Breast epithelium (tissue), 4 donors: ENCODE data around the gene LRCOL1. TPM values are rescaled to one million over a fixed set of nuclear protein-coding genes. Genes with fewer than 3 reads are reported as not detected.

Experiments
- DNase-seq, 2 donors: peaks; one replicate each; pipeline ENCODE4 v3.0.0-alpha.2; 2019; ENCODE audit warnings: low spot score in 2 of 2
- H3K27ac ChIP-seq, 2 donors: fragments of 200-600 bp; sonication (generic) in 1 of 2; one replicate each; pipeline ENCODE4 v1.5.1; 2016 to 2019; ENCODE audit warnings: mild to moderate bottlenecking in 1 of 2
- H3K27me3 ChIP-seq, 2 donors: fragments of 200-600 bp; sonication (generic) in 1 of 2; one replicate each; pipeline versions ENCODE4 v1.5.1 to v1.6.0; 2017 to 2019; ENCODE audit warnings: control low read depth in 1 of 2, mild to moderate bottlenecking in 1 of 2
- H3K36me3 ChIP-seq: fragments of 200-600 bp; one replicate; pipeline ENCODE4 v1.5.1; 2019
- H3K4me1 ChIP-seq, 2 donors: fragments of 200-600 bp; sonication (generic); one replicate each; pipeline ENCODE4 v1.5.1; 2016 to 2019; ENCODE audit warnings: control low read depth in 1 of 2
- H3K4me3 ChIP-seq, 3 donors: fragments of 200-600 bp; sonication (generic); 1 replicate in 2 of 3; 2 replicates in 1 of 3; pipeline ENCODE4 v1.5.1; 2016 to 2019; ENCODE audit warnings: mild to moderate bottlenecking in 3 of 3, moderate library complexity in 2 of 3
- H3K9me3 ChIP-seq, 2 donors: fragments of 200-600 bp; sonication (generic) in 1 of 2; one replicate each; pipeline ENCODE4 v1.5.1; 2016 to 2019; ENCODE audit warnings: control low read depth in 1 of 2
- POLR2A ChIP-seq: fragments of 450-650 bp; IDR thresholded peaks from one replicate; pipeline ENCODE4 v1.6.1; 2016; ENCODE audit warnings: antibody characterized with exemption, mild to moderate bottlenecking, moderate library complexity
- POLR2AphosphoS5 ChIP-seq, 3 donors: sonication (generic); formaldehyde crosslinking; IDR thresholded peaks; one replicate each; pipeline ENCODE4 v1.6.1; 2017; ENCODE audit warnings: antibody characterized with exemption in 3 of 3
- intact Hi-C: fragments of 100-400 bp; cut with DNase I; formaldehyde crosslinking; loops from one replicate; pipeline ENCODE4 v1.15.1; 2023; ENCODE audit warnings: low total_unique reads
- total RNA-seq, 3 donors: library from RNA; depleted of rRNA; stranded (reverse); fragments of >200 nt; gene quantifications; one replicate each; pipeline ENCODE4 v1.1.0, GENCODE V29; 2016
- TF ChIP-seq, protein P1 (sequence below), 3 donors: fragments of 450-650 bp; IDR thresholded peaks; one replicate each; pipeline ENCODE4 v1.5.1; 2016 to 2017; ENCODE audit warnings: antibody characterized with exemption in 3 of 3, mild to moderate bottlenecking in 3 of 3, moderate library complexity in 3 of 3

The LRCOL1 gene
- total RNA-seq, 3 donors from 2014 or later: 0.59 TPM; not detected in 2

DNA sequence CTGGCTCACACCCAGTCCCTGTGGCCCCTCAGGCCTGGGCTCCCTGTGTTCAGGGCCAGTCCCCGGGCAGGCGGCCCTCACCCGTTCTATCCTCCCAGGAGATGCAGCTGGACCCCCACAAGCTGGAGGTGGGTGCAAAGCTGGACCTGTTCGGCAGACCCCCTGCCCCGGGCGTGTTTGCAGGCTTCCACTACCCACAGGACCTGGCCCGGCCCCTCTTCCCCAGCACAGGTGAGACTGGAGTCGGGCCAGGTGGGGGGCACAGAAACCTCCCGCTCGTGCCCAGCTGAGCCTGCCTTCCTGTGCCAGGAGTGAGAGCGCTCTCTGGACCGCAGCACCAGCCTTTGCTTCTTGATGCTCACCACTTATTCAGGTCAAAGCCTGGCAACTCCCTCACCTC, 33.7 kb downstream of the LRCOL1 start:
- DNase-seq: no peak
- H3K27me3 ChIP-seq: no peaks in the 10 kb centered on the region
- H3K27ac ChIP-seq: no peak overlapping the region
- no peak overlapping the region for H3K4me3 ChIP-seq
- peaks cover 10% of the 10 kb centered on the region for H3K36me3 ChIP-seq
- intact Hi-C loops: no loop called here
- TF ChIP-seq POLR2A: no peak
- TF ChIP-seq POLR2AphosphoS5 (IDR thresholded peaks at IDR 0.05): no peak
- TF ChIP-seq, protein P1, sequence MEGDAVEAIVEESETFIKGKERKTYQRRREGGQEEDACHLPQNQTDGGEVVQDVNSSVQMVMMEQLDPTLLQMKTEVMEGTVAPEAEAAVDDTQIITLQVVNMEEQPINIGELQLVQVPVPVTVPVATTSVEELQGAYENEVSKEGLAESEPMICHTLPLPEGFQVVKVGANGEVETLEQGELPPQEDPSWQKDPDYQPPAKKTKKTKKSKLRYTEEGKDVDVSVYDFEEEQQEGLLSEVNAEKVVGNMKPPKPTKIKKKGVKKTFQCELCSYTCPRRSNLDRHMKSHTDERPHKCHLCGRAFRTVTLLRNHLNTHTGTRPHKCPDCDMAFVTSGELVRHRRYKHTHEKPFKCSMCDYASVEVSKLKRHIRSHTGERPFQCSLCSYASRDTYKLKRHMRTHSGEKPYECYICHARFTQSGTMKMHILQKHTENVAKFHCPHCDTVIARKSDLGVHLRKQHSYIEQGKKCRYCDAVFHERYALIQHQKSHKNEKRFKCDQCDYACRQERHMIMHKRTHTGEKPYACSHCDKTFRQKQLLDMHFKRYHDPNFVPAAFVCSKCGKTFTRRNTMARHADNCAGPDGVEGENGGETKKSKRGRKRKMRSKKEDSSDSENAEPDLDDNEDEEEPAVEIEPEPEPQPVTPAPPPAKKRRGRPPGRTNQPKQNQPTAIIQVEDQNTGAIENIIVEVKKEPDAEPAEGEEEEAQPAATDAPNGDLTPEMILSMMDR (IDR thresholded peaks at IDR 0.05): no peak
- H3K9me3 ChIP-seq: no peaks in the 10 kb centered on the region
- H3K4me1 ChIP-seq: no peaks in the 10 kb centered on the region

DNA sequence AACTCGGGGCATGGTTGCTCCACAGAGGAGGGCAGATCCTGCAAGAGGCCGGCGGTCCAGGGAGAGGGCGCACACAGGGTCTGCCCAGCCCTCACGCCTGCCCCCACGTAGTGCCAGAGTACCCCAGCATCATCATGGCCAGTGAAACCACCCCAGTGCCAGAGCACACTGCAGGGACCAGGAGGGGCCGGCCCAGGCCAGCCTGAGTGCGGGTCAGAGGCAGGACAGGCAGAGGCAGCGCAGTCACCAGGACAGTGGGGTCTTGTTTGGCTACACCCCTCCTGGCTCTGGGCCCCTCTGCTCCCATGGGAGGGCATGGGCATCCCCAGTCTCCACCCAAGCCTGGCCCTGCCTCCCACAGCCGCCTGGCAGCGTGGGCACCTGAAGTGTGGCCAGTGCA, 34.7 kb downstream of the LRCOL1 start:
- Histone ChIP-seq H3K4me1 (no peaks in the 10 kb centered on the region), H3K27me3 (no peaks in the 10 kb centered on the region), H3K27ac (no peak overlapping the region), H3K4me3 (no peak overlapping the region), H3K36me3 (peaks cover 10% of the 10 kb centered on the region), H3K9me3 (no peaks in the 10 kb centered on the region)
- no peak for DNase-seq
- intact Hi-C loops: no loop called here
- no peak for TF ChIP-seq POLR2A
- TF ChIP-seq POLR2AphosphoS5 (IDR thresholded peaks at IDR 0.05): no peak
- TF ChIP-seq, protein P1 (IDR thresholded peaks at IDR 0.05): no peak

DNA sequence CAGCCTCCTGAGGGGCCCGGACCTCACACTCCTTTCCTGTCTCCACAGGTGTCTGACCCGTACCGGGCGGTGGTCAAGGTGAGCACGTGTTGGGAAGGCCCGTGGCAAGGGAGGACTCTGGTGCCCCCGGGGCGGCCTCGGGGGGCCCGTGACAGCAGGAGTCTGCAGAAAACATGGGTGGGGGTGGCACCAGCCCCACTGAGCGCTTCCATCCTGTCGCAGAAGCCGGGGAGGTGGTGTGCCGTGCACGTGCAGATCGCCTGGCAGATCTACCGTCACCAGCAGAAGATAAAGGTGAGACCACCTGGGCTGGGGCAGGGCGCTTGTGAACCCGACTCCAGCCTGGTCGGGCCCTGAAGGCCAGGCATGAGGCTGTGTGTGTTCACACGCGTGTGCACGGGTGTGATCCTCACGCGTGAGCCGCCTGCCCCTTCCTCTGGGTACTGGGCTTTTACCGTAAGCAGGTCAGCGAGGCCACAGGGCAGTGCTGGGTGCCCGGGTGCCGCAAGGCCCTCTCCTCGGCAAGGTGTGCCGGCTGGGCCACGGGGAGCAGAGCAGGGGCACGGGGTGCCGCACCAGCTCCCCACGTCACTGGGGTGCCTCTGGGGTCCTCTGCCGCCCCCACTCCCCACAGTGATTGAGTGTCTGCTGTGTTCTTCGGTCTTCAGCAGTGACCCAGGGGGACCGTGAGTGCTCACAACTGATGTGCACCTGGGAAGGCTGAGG, 35.9 kb downstream of the LRCOL1 start:
- Histone ChIP-seq H3K27ac (no peak overlapping the region), H3K4me1 (no peaks in the 10 kb centered on the region), H3K4me3 (no peak overlapping the region), H3K9me3 (no peaks in the 10 kb centered on the region), H3K27me3 (no peaks in the 10 kb centered on the region), H3K36me3 (peaks cover 10% of the 10 kb centered on the region)
- TF ChIP-seq POLR2AphosphoS5 (IDR thresholded peaks at IDR 0.05) (no peak), POLR2A (no peak)
- TF ChIP-seq, protein P1 (IDR thresholded peaks at IDR 0.05): no peak
- intact Hi-C loops: no loop called here
- no peak for DNase-seq

DNA sequence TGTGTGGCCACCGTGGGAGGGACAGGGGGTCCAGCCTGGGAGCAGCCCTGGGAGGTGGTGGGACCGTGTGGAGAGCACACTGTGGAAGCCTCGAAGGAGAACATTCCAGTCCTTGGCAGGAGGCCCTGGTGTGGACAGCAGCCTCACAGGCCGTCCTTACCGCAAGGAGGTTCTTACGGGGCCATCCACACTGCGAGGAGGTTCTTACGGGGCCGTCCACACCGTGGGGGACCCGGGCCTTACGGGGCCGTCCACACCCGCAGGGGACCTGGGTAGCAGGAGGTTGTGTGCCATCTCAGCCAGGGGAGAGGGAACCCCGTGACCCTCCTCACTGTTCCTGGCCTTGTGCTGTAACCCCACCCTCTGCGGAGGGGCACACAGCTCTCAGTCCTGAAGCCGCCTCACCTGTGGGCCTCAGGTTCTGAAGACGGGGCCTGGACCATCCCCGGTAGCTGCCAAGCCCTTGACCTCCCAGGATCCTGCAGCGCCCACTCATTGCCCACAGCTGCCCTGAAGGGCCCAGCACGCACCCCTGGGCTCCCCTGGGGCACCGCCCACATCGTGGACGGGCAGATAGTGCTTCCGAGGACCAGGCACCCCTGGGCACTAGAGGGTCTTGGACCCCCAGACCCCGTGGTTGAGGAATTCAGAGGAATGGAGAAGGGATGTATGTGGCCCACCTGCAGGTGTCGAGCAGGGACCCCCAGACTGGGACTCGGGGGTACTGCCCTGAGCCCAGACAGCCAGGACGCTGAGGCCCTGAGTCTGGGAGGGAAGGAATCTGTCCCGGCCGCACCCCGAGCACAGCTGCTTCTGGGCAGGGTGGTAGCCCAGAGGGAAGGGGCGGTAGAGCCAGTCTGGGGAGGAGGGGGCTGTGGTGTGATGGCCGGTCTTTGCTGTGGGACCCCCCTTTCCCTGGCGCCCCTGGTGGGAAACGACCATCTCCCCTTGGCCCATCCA, 37.3 kb downstream of the LRCOL1 start:
- no peak for TF ChIP-seq POLR2AphosphoS5 (IDR thresholded peaks at IDR 0.05)
- peaks cover 10% of the 10 kb centered on the region for H3K36me3 ChIP-seq
- H3K27ac ChIP-seq: no peak overlapping the region
- no peak for DNase-seq
- no peak overlapping the region for H3K4me3 ChIP-seq
- H3K4me1 ChIP-seq: no peaks in the 10 kb centered on the region
- no peaks in the 10 kb centered on the region for H3K27me3 ChIP-seq
- H3K9me3 ChIP-seq: no peaks in the 10 kb centered on the region
- intact Hi-C loops: no loop called here

DNA sequence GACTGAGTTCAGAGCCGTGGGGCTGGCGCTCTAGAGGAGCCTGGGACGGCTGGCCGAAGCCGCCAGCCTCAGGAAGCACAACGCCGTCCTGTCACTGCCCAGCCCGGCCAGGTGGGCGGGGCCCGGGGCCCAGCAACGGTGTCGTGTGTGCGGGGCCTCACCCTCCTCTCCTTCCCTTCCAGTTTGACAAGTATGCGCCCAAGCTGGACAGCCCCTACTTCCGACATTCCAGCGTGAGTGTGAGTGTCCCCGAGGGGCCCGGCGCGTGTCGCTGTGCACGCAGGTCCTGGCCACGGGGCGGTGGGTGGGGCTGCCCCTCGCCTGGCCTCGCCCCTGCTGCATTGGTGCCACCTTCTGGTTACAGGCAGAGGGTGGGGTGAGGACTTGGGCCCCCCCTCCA, 38.3 kb downstream of the LRCOL1 start:
- TF ChIP-seq POLR2A (no peak), POLR2AphosphoS5 (IDR thresholded peaks at IDR 0.05) (no peak)
- TF ChIP-seq, protein P1 (IDR thresholded peaks at IDR 0.05): no peak
- Histone ChIP-seq H3K4me3 (no peak overlapping the region), H3K4me1 (no peaks in the 10 kb centered on the region), H3K27me3 (no peaks in the 10 kb centered on the region), H3K27ac (no peak overlapping the region), H3K9me3 (no peaks in the 10 kb centered on the region), H3K36me3 (peaks cover 10% of the 10 kb centered on the region)
- intact Hi-C loops: no loop called here
- DNase-seq: no peak
